Sigmoid colon (tissue), 4 donors: Measurements from ENCODE around the gene SPAG16.

Source experiments
- EP300 ChIP-seq, 4 donors: sonication (generic); formaldehyde crosslinking; IDR thresholded peaks; one replicate each; pipeline ENCODE4 v1.6.1; 2017; ENCODE audit warnings: antibody characterized with exemption in 4 of 4
- POLR2A ChIP-seq, 2 donors: fragments of 450-650 bp; IDR thresholded peaks; one replicate each; pipeline ENCODE4 v1.6.1; 2016; ENCODE audit warnings: antibody characterized with exemption in 2 of 2, mild to moderate bottlenecking in 2 of 2, moderate library complexity in 2 of 2
- POLR2AphosphoS5 ChIP-seq, 4 donors: sonication (generic); formaldehyde crosslinking; IDR thresholded peaks; one replicate each; pipeline ENCODE4 v1.6.1; 2017; ENCODE audit warnings: antibody characterized with exemption in 4 of 4
- TF ChIP-seq, protein P1 (sequence below), 4 experiments: fragments of 450-650 bp in 3 of 4; fragments of 200-600 bp in 1 of 4; IDR thresholded peaks; one replicate each; pipeline ENCODE4 v1.5.1; 2016 to 2019; ENCODE audit warnings: antibody characterized with exemption in 4 of 4, mild to moderate bottlenecking in 3 of 4, moderate library complexity in 2 of 4

DNA sequence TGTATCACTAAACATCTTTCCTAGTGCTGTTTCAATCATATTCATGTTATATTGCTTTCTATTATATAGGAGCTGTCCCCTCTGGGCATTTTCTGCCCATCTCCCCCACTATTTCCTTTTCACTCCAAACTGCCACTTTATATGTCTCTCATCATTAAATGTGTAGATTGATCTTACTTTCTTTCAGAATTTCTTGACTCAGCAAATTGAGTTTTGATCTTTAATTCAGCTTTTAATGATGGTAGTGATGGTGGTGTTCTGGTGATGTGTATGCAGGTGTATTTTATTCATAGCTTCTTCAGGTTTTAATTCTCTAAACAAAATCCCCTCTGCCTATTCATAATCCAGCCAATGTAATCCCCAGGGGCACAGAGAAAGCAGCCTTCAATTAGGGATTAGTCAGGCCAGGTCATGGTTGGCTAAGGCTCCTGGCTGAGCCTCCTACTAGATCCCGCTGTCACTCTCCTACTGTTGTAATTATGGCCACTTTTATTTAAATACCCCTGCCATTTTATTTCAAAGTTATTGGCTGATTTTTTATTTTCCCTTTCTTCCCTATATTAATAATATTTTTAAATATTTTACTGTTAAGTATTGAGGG is 325.4 kb downstream of the SPAG16 start:
- TF ChIP-seq, protein P1, sequence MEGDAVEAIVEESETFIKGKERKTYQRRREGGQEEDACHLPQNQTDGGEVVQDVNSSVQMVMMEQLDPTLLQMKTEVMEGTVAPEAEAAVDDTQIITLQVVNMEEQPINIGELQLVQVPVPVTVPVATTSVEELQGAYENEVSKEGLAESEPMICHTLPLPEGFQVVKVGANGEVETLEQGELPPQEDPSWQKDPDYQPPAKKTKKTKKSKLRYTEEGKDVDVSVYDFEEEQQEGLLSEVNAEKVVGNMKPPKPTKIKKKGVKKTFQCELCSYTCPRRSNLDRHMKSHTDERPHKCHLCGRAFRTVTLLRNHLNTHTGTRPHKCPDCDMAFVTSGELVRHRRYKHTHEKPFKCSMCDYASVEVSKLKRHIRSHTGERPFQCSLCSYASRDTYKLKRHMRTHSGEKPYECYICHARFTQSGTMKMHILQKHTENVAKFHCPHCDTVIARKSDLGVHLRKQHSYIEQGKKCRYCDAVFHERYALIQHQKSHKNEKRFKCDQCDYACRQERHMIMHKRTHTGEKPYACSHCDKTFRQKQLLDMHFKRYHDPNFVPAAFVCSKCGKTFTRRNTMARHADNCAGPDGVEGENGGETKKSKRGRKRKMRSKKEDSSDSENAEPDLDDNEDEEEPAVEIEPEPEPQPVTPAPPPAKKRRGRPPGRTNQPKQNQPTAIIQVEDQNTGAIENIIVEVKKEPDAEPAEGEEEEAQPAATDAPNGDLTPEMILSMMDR (IDR thresholded peaks at IDR 0.05), result no peak
- TF ChIP-seq POLR2A (IDR thresholded peaks at IDR 0.05) (no peak), POLR2AphosphoS5 (IDR thresholded peaks at IDR 0.05) (no peak), EP300 (IDR thresholded peaks at IDR 0.05) (no peak)
